GM10248 (cell line): Measurements from ENCODE around the gene FADS6.

Experiments
- CTCF ChIA-PET: fragments of 300-600 bp; sonication (Branson Sonifier 250); formaldehyde crosslinking; extraction: SDS; loops from one replicate; lab custom pipeline; 2021; ENCODE audit warnings: antibody characterized with exemption; lab: Yijun Ruan, JAX
- POLR2A ChIA-PET: fragments of 350-650 bp; sonication (Branson Sonifier 250); formaldehyde crosslinking; extraction: SDS; loops from one replicate; lab custom pipeline; 2020; ENCODE audit warnings: antibody characterized with exemption; lab: Yijun Ruan, JAX
- DNase-seq: peaks from one replicate; pipeline ENCODE4 v3.0.0; 2012; ENCODE audit errors: extremely low spot score
- CTCF ChIP-seq: IDR thresholded peaks from 2 replicates; pipeline ENCODE4 v1.5.1; 2012; ENCODE audit warnings: mild to moderate bottlenecking, low read depth; ENCODE audit errors: extremely low read depth, missing control alignments, control extremely low read depth

The FADS6 gene

GRCh38 chr17:74846621-74847020 lies 46.8 kb downstream of the FADS6 start:
- DNase-seq: no peak
- ChIA-PET CTCF (interaction anchor here (0.6 to 5.8 kb wide), 7 partner anchors 8 to 55 kb away, joined by 3 to 58 read pairs (median 4); no protein-coding TSS in a partner anchor), POLR2A (no interaction called here)
- no peak for TF ChIP-seq CTCF

- POLR2A ChIA-PET: no interaction called here
Observed at GRCh38 chr17:74843352-74843627, 50.1 kb downstream of the FADS6 start.

GRCh38 chr17:74842599-74843351 lies 50.7 kb downstream of the FADS6 start:
- ChIA-PET CTCF (interaction anchor here (0.7 to 5.8 kb wide), 9 partner anchors 10 to 118 kb away, joined by 3 to 58 read pairs (median 4); no protein-coding TSS in a partner anchor), POLR2A (no interaction called here)
- peak; percentile 74 for DNase-seq
- peak; percentile 41 for TF ChIP-seq CTCF

More at GRCh38 chr17:74843352-74843627, 50.1 kb downstream of the FADS6 start:
- CTCF ChIA-PET: interaction anchor here (0.8 to 5.8 kb wide), 9 partner anchors 10 to 118 kb away, joined by 3 to 58 read pairs (median 5); no protein-coding TSS in a partner anchor
- no peak for TF ChIP-seq CTCF
- no peak for DNase-seq

- POLR2A ChIA-PET: no interaction called here
- CTCF ChIA-PET: interaction anchor here (0.7 to 5.8 kb wide), 7 partner anchors 9 to 54 kb away, joined by 3 to 58 read pairs (median 4); no protein-coding TSS in a partner anchor
- DNase-seq: no peak
- no peak for TF ChIP-seq CTCF
Observed at GRCh38 chr17:74842146-74842598, 51.3 kb downstream of the FADS6 start.

- TF ChIP-seq CTCF: no peak
- CTCF ChIA-PET: interaction anchor here (1.1 to 4.9 kb wide), 7 partner anchors 8 to 97 kb away, joined by 3 to 18 read pairs (median 6); no protein-coding TSS in a partner anchor
- POLR2A ChIA-PET: interaction anchor here (1.4 kb wide), 1 partner anchor 32 kb away, joined by 4 read pairs; the partner anchor contains the start of gene FDXR
- no peak for DNase-seq
Observed at GRCh38 chr17:74840989-74841666, 52.3 kb downstream of the FADS6 start.
